ENCODE data around the gene PIEZO1. TPM values are rescaled to one million over a fixed set of nuclear protein-coding genes. Genes with fewer than 3 reads are reported as not detected.

Gene PIEZO1
- total RNA-seq, 1 donor from 2014 or later, result 230 TPM

GRCh38 chr16:88724855-88725555 is 60.0 kb downstream of the PIEZO1 start:
- intact Hi-C loops (cut with micrococcal nuclease), result no loop called here

- intact Hi-C loops (cut with micrococcal nuclease), result no loop called here
Observed at GRCh38 chr16:88723911-88724310, 61.1 kb downstream of the PIEZO1 start.

DNA sequence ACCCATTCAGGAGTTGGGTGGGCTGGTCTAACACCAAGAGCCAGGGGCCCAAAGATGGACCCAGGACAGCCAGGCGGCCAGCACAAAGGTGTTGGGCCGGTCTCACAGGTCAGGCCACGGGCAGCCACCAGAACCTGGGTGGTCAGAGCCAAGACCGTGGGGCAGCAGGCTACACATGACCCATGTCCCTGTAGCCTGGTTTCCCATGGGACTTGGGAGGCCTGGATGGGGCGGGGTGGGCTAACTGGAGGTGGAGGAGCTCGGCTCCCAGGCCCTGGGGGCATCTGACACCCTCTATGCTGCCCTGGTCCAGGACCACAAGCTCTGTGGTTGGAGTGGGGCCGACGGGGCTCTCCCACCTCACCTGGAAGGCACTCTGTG is 61.5 kb downstream of the PIEZO1 start:
- intact Hi-C loops (cut with micrococcal nuclease), result no loop called here

GRCh38 chr16:88722784-88723506 is 62.1 kb downstream of the PIEZO1 start:
- intact Hi-C loops (cut with micrococcal nuclease), result no loop called here

GRCh38 chr16:88721815-88722755 is 62.9 kb downstream of the PIEZO1 start:
- intact Hi-C loops (cut with micrococcal nuclease), result no loop called here

DNA sequence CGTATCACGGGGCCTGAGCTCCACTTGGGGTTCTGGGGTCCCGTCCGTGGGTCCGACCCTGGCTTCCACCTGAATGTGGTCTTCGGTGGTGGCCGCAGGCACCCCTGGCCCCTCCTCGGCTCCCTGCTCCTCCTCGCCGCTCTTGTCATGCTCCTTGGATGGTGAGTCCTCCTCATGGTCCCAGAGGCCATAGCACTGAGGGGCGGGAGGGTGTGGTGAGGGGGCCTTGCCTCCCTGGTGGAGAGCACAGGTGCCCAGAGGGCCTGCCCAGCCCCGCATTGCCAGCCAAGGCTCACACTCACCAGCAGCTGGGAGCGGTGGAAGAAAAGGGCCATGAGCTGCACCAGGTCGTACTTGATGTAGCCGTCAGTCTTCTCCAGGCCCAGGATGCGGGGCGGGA is 63.8 kb downstream of the PIEZO1 start:
- intact Hi-C loops (cut with micrococcal nuclease), result no loop called here

- intact Hi-C loops (cut with micrococcal nuclease), result no loop called here
Observed at GRCh38 chr16:88720396-88720970, 64.5 kb downstream of the PIEZO1 start.

DNA sequence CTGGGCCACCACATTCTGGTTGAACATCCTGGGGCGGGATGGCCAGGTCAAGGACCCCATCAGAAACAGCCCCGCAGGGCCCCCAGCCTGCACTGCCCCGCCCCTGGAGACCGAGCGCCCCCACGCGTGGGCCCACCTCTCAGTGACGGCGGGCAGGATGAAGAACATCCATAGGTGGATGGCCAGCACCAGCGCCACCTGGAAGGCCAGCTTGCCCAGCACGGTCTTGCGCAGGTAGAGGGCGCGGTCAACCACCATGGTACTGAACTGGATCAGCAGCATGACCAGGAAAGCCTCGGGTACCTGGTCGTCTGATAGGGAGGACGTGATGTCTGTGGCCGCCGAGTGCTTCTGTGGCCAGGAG is 65.1 kb downstream of the PIEZO1 start:
- intact Hi-C loops (cut with micrococcal nuclease), result no loop called here

- intact Hi-C loops (cut with micrococcal nuclease), result no loop called here
Observed at GRCh38 chr16:88719267-88719932, 65.6 kb downstream of the PIEZO1 start.

GRCh38 chr16:88718178-88718577 is 66.8 kb downstream of the PIEZO1 start:
- intact Hi-C loops (cut with micrococcal nuclease), result no loop called here

GRCh38 chr16:88716601-88717001 is 68.4 kb downstream of the PIEZO1 start:
- intact Hi-C loops (cut with micrococcal nuclease), result no loop called here

- intact Hi-C loops (cut with micrococcal nuclease), result no loop called here
Observed at GRCh38 chr16:88716201-88716600, 68.8 kb downstream of the PIEZO1 start.

DNA sequence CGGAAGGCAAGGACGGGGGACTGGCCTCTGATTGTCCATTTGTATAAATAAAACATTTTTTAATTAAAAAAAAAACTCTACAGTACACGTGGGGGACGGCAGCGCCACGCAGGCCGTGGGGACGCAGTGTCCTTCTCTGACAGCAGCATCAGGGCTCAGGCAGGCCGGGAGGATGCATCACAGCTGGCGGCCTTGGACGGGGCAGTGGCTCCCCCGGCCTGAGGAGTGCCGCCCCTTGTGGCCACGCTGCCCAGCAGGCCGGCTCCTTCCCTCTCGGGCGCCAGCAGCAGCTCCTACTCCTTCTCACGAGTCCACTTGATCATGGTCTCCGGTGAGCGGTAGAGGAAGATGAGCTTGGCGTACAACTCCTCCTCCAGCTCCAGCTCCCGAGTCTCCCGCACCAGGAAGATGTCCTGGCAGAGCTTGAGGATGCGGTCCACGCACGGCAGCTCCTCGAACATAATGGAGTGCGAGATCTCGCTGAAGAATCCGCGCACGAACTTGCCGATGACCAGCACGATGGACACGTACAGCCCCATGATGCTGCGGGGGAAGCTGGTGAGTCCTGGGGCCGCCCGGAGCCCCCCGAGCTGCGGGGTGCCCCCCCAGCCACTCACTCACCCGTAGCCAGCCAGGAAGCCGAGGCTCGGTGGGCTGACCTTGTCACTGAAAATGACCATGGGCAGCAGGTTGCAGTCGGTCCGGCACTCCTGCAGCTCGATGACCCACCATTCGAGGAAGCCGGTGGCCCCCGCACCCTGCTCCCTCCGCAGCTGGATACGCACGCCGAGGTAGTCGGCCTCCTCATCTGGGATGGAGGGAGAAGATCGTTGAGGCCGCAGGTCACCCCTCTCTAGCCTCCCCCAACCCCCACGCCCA is 69.5 kb downstream of the PIEZO1 start:
- intact Hi-C loops (cut with micrococcal nuclease), result no loop called here

- intact Hi-C loops (cut with micrococcal nuclease), result no loop called here
Observed at GRCh38 chr16:88714420-88715302, 70.4 kb downstream of the PIEZO1 start.

DNA sequence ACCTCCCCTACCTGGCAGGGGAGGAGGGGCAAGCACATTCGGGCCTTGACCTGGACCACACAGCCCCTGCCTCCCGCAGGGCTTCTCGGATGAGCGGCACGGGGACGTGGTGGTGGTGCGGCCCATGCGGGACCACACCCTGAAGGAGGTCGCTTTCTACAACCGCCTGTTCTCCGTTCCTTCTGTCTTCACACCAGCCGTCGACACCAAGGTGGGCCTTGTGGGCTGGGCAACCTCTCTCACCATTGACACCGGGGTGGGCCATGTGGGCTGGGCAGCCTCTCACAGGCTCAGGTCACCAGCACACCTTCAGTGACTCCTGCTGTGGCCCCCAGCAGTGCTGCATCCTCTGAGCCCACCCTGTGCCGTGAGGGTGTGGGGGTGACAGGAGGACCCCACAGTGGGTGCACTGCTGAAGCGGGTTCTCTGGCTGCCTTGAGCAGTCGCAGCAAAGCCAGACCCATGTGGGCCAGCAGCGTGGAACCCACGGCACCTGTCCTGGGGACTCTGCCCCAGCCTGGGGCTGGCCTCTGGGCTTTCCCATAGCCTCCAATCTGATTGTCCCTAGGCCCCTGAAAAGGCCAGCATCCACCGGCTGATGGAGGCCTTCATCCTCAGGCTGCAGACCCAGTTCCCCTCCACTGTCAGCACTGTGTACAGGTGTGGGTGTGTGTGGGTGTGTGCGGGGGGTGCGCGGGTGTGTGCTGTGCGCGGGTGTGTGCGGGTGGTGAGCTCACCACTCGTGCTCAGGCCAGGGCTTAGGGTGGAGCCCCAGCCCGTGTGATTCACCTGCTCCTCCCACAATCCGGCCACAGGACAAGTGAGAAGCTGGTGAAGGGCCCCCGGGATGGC is 71.2 kb downstream of the PIEZO1 start:
- intact Hi-C loops (cut with micrococcal nuclease), result no loop called here

DNA sequence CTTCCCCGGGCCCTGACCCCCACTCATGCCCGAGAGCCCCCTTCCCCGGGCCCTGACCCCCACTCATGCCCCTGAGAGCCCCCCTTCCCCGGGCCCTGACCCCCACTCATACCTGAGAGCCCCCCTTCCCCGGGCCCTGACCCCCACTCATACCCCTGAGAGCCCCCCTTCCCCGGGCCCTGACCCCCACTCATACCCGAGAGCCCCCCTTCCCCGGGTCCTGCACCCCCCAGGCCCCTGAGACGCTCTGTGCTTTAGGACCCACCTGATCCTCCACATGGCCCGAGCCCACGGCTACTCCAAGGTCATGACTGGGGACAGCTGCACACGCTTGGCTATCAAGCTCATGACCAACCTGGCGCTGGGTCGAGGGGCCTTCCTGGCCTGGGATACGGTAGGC is 72.0 kb downstream of the PIEZO1 start:
- intact Hi-C loops (cut with micrococcal nuclease), result no loop called here

GRCh38 chr16:88712362-88712979 is 72.5 kb downstream of the PIEZO1 start:
- intact Hi-C loops (cut with micrococcal nuclease), result no loop called here
